ENCODE measurements around the gene ZDHHC11B.

GRCh38 chr5:751496-751895 is 33.0 kb downstream of the ZDHHC11B start:
- TF ChIP-seq CTCF (conservative IDR thresholded peaks at IDR 0.05 in 1 of 2, IDR thresholded peaks at IDR 0.05 in 1 of 2; ENCODE audit: low read depth in 1 of 2, low read length in 2 of 2) (no peak), EZH2 (IDR thresholded peaks at IDR 0.05; ENCODE audit: low read length, missing control alignments) (no peak)
